AG04450 (cell line): ENCODE results near the gene OLR1. TPM values are rescaled to one million over a fixed set of nuclear protein-coding genes. Genes with fewer than 3 reads are reported as not detected.
A peak's percentile ranks its signal among the peaks of the same experiment; 100 is the strongest.

Experiments
- CTCF ChIA-PET: fragments of 300-600, 350-600 bp; formaldehyde crosslinking; extraction: SDS; loops from one replicate; lab custom pipeline; 2022; ENCODE audit warnings: antibody characterized with exemption, inconsistent platforms; lab: Charles Lee
- POLR2A ChIA-PET: fragments of 350-600 bp; formaldehyde crosslinking; extraction: SDS; loops from one replicate; lab custom pipeline; 2021; ENCODE audit warnings: antibody characterized with exemption, inconsistent platforms; lab: Yijun Ruan, JAX
- DNase-seq: peaks from one replicate; pipeline ENCODE4 v3.0.0-alpha.2; 2011; ENCODE audit warnings: low read depth, low spot score
- H3K27ac ChIP-seq: one replicate; pipeline ENCODE4 v1.5.1; 2012; ENCODE audit warnings: low read depth, low read length, control low read depth
- H3K27me3 ChIP-seq: one replicate; pipeline ENCODE4 v1.6.0; 2012; ENCODE audit warnings: low read length; ENCODE audit not compliant: control insufficient read depth, insufficient read depth
- H3K4me3 ChIP-seq: 2 replicates; pipeline ENCODE4 v1.5.1; 2011; ENCODE audit warnings: mild to moderate bottlenecking, low read depth, low read length, control low read depth
- H3K9me3 ChIP-seq: 2 replicates; pipeline ENCODE4 v1.5.1; 2012; ENCODE audit warnings: low read length; ENCODE audit not compliant: control insufficient read depth, insufficient read depth
- CTCF ChIP-seq: IDR thresholded peaks from 2 replicates; pipeline ENCODE4 v1.5.1; 2011; ENCODE audit warnings: low read depth, low read length, control low read depth, inconsistent platforms
- polyA plus RNA-seq: library from polyadenylated mRNA; depleted of rRNA; stranded (reverse); fragments of >200 nt; gene quantifications from 2 replicates; pipeline ENCODE4 v1.2.3, GENCODE V29; 2011

OLR1 gene
- polyA plus RNA-seq, 1 experiment: 15.3 TPM

- Histone ChIP-seq H3K27ac (no peak overlapping the region), H3K9me3 (no peaks in the 10 kb centered on the region), H3K4me3 (no peak overlapping the region), H3K27me3 (no peaks in the 10 kb centered on the region)
- CTCF ChIA-PET: interaction anchor here (1.3 to 1.7 kb wide), 2 partner anchors 23 to 425 kb away, joined by 3 to 6 read pairs; no protein-coding TSS in a partner anchor
- no peak for TF ChIP-seq CTCF
- DNase-seq: no peak
- POLR2A ChIA-PET: no interaction called here
Observed at GRCh38 chr12:10175846-10176636, 4.1 kb upstream of the OLR1 start.

- POLR2A ChIA-PET: no interaction called here
- H3K27me3 ChIP-seq: no peaks in the 10 kb centered on the region
- no peak overlapping the region for H3K27ac ChIP-seq
- no peak overlapping the region for H3K4me3 ChIP-seq
- H3K9me3 ChIP-seq: no peaks in the 10 kb centered on the region
- no peak for DNase-seq
- no peak for TF ChIP-seq CTCF
- CTCF ChIA-PET: interaction anchor here (1.0 to 1.7 kb wide), 3 partner anchors 15 to 425 kb away, joined by 3 to 6 read pairs (median 3); no protein-coding TSS in a partner anchor
Observed at GRCh38 chr12:10174986-10175614, 3.2 kb upstream of the OLR1 start.

GRCh38 chr12:10170216-10170615 is 1.7 kb downstream of the OLR1 start:
- ChIA-PET POLR2A (interaction anchor here (0.6 to 3.8 kb wide), 4 partner anchors 13 to 773 kb away, joined by 3 to 24 read pairs (median 10); partner anchors contain the start of gene GABARAPL1), CTCF (interaction anchor here (0.6 to 1.9 kb wide), 3 partner anchors 13 to 162 kb away, joined by 3 to 18 read pairs (median 3); no protein-coding TSS in a partner anchor)
- H3K4me3 ChIP-seq: no peak overlapping the region
- no peaks in the 10 kb centered on the region for H3K27me3 ChIP-seq
- no peak for TF ChIP-seq CTCF
- no peak overlapping the region for H3K27ac ChIP-seq
- no peaks in the 10 kb centered on the region for H3K9me3 ChIP-seq
- DNase-seq: no peak

- H3K27me3 ChIP-seq: no peaks in the 10 kb centered on the region
- peak overlapping the region; percentile 34 for H3K27ac ChIP-seq
- no peak overlapping the region; the same call in 1 of the 2 replicates for H3K4me3 ChIP-seq
- no peaks in the 10 kb centered on the region for H3K9me3 ChIP-seq
- CTCF ChIA-PET: interaction anchor here (0.7 to 1.9 kb wide), 3 partner anchors 15 to 373 kb away, joined by 3 to 18 read pairs (median 5); no protein-coding TSS in a partner anchor
- POLR2A ChIA-PET: interaction anchor here (0.7 to 3.8 kb wide), 3 partner anchors 14 to 44 kb away, joined by 3 to 24 read pairs (median 18); partner anchors contain the start of gene GABARAPL1
- TF ChIP-seq CTCF: no peak
- peak; percentile 62 for DNase-seq
Observed at GRCh38 chr12:10169104-10169503, 2.8 kb downstream of the OLR1 start.
